Colonic mucosa (tissue), 4 donors: ENCODE data around the gene NUP93. TPM values are rescaled to one million over a fixed set of nuclear protein-coding genes. Genes with fewer than 3 reads are reported as not detected.

ENCODE experiments used
- DNase-seq: peaks from one replicate; pipeline ENCODE4 v3.0.0-alpha.2; 2020
- H3K27ac ChIP-seq: fragments of 200-600 bp; one replicate; pipeline ENCODE4 v1.8.0; 2021
- H3K27me3 ChIP-seq: fragments of 200-600 bp; one replicate; pipeline ENCODE4 v1.8.0; 2021
- H3K36me3 ChIP-seq: fragments of 200-600 bp; one replicate; pipeline ENCODE4 v1.8.0; 2021
- H3K4me1 ChIP-seq: fragments of 200-600 bp; one replicate; pipeline ENCODE4 v1.8.0; 2021; ENCODE audit warnings: mild to moderate bottlenecking
- H3K4me3 ChIP-seq: fragments of 200-600 bp; one replicate; pipeline ENCODE4 v1.8.0; 2021
- H3K9ac ChIP-seq, 2 donors: one replicate each; pipeline ENCODE4 v1.7.0; 2013; ENCODE audit warnings: control low read depth in 2 of 2, low read depth in 2 of 2, low read length in 2 of 2
- H3K9me3 ChIP-seq: fragments of 200-600 bp; one replicate; pipeline ENCODE4 v1.8.0; 2021
- intact Hi-C: fragments of 100-400 bp; cut with DNase I; formaldehyde crosslinking; loops from one replicate; pipeline ENCODE4 v1.14.1; 2022
- total RNA-seq, 2 donors: library from RNA; stranded (reverse); fragmentation: NEBNext Ultra II Directional in 1 of 2; extraction: Animal tissue kit (Norgen Biotek cat#: 25700) in 1 of 2; gene quantifications; one replicate each; pipeline ENCODE4 v1.2.1, GENCODE V29; 2021
- TF ChIP-seq, protein P1 (sequence below): fragments of 200-600 bp; IDR thresholded peaks from one replicate; pipeline ENCODE4 v1.8.0; 2022; ENCODE audit warnings: antibody characterized with exemption, mild to moderate bottlenecking
- donor health status: healthy.
- donor health status: DM: no; HTN: no; CAD: no.
- donor health status: DM: no; HTN: no; CAD: no.

The NUP93 gene
- total RNA-seq, 2 donors from 2014 or later, result 33.0 to 79.2 TPM

DNA sequence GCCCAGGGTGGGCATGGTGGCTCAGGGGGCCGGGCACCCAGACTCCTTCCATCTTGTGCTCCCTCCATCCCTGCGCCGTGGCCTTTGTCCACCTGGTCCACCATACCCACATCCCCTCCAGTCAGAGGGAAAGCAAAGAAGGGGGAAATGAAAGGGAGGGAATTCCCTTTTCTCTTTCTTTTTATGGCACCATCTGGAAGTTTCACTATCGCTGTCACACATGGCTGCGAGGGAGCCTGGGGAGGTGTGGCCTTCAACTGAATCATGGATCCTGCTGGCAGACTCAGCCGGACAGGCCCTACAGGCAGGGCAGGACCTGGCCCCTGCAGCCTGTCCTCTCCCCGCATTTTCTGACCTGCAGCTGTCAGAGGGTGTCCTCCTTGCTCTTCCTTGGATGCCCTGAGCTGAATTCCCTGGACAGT is 141.3 kb downstream of the NUP93 start:
- Histone ChIP-seq H3K27ac (no peak overlapping the region), H3K27me3 (no peaks in the 10 kb centered on the region), H3K36me3 (no peaks in the 10 kb centered on the region), H3K9ac (no peak overlapping the region), H3K4me1 (no peaks in the 10 kb centered on the region), H3K4me3 (no peak overlapping the region), H3K9me3 (no peaks in the 10 kb centered on the region)
- TF ChIP-seq, protein P1, sequence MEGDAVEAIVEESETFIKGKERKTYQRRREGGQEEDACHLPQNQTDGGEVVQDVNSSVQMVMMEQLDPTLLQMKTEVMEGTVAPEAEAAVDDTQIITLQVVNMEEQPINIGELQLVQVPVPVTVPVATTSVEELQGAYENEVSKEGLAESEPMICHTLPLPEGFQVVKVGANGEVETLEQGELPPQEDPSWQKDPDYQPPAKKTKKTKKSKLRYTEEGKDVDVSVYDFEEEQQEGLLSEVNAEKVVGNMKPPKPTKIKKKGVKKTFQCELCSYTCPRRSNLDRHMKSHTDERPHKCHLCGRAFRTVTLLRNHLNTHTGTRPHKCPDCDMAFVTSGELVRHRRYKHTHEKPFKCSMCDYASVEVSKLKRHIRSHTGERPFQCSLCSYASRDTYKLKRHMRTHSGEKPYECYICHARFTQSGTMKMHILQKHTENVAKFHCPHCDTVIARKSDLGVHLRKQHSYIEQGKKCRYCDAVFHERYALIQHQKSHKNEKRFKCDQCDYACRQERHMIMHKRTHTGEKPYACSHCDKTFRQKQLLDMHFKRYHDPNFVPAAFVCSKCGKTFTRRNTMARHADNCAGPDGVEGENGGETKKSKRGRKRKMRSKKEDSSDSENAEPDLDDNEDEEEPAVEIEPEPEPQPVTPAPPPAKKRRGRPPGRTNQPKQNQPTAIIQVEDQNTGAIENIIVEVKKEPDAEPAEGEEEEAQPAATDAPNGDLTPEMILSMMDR, result no peak
- peak; percentile 56 for DNase-seq
- intact Hi-C loops, result no loop called here

DNA sequence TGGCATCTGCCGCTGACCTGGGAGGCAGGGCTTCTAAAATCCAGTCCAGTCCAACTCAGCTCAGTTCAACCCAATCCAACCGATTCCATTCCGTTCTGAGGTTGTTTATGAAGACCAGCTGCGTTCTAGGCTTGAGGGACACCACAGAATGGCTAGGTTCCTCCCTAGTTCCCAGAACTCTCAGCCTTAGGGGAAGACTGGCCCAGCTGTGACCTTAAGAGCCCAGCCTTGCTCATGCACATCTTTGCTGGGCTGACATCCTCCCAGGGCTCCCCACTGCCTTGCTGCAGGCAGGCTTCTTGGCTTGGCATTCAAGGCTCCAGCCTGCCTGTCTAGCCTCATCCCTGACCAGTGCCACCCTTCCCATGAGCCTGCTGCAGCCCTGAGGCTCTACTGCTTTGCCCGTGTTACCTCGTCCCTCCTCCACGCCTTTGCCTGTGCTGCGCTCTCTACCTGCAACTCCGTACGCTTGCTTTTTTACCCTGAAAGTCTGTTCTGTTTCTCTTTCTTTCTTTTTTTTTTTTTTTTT is 143.0 kb downstream of the NUP93 start:
- Histone ChIP-seq H3K27me3 (no peaks in the 10 kb centered on the region), H3K4me1 (no peaks in the 10 kb centered on the region), H3K4me3 (no peak overlapping the region), H3K27ac (no peak overlapping the region), H3K36me3 (no peaks in the 10 kb centered on the region), H3K9ac (no peak overlapping the region), H3K9me3 (no peaks in the 10 kb centered on the region)
- TF ChIP-seq, protein P1, result no peak
- DNase-seq, result no peak
- intact Hi-C loops, result no loop called here

DNA sequence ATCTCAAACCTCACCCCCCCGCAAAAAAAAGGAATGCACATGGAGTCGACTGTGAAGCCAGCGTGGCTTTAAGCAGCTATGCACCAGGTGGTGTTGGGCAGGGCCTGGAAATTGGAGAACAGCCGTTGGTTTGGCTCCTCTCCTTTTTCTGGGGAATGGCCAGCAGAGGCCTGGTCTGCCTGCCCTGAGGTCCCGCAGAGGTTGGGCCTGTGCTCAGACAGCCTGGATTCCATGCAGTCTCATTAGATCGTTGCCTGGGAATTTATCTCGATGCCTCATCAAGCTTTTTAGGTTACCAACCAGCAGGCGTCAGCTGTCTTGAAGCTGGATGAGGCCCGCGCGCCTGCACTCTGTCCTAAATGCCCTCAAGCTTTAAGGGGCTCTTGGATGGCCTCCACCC is 144.9 kb downstream of the NUP93 start:
- H3K4me1 ChIP-seq, result no peaks in the 10 kb centered on the region
- H3K27ac ChIP-seq, result no peak overlapping the region
- no peaks in the 10 kb centered on the region for H3K36me3 ChIP-seq
- intact Hi-C loops, result no loop called here
- no peaks in the 10 kb centered on the region for H3K27me3 ChIP-seq
- no peak for DNase-seq
- no peak overlapping the region for H3K4me3 ChIP-seq
- no peaks in the 10 kb centered on the region for H3K9me3 ChIP-seq
- TF ChIP-seq, protein P1, result no peak
- no peak overlapping the region for H3K9ac ChIP-seq

DNA sequence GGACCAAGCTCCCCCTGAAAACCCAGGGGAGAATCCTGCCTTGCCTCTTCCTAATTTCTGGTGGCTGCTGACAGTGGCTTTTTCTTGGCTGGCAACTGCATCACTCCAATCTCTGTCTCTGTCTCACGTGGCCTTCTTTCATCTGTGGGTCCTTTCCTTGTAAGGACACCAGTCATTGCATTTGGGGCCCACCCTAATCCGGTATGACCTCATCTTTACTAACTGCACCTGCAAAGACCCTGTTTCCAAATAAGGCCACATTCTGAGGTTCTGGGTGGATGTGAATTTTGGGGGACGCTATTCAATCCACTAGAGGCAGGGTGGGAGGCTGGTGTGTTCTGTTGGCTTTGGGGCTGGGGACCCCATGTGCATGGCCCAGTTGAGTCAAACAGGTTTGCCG is 146.1 kb downstream of the NUP93 start:
- Histone ChIP-seq H3K27ac (no peak overlapping the region), H3K4me3 (no peak overlapping the region), H3K9ac (no peak overlapping the region), H3K9me3 (no peaks in the 10 kb centered on the region), H3K4me1 (no peaks in the 10 kb centered on the region), H3K27me3 (no peaks in the 10 kb centered on the region), H3K36me3 (no peaks in the 10 kb centered on the region)
- TF ChIP-seq, protein P1, result no peak
- intact Hi-C loops, result no loop called here
- DNase-seq, result no peak

DNA sequence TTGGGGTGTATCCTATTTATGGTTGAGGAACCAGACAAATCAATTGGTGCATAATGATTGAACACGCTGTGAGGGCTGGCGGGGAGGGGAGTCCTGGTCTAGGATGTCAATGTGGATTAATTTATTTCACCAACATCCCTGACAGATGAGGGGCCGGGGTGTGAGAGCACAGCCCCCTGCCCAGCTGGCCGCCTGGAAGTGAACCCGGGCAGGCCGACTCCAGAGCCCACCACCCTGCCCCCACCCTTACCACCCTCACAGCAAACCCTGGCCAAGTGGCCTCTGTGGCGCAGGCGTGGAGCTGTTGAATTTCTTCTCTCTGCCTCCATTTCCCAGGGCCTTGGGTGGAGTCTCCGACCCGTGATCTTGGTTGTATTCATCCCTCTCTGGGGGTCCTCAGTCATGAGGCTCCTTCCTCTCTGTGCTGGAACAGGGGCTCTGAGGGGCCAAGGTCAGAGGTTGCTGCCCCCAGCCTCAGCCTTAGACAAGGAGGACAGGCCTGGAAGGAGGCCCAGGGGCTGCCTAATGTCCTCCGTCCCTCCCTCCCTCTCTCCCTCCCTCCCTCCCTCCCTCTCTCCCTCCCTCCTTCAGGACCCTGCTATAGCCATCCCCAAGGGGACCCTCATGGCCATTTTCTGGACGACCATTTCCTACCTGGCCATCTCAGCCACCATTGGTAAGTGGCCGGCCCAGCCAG is 147.7 kb downstream of the NUP93 start:
- no peaks in the 10 kb centered on the region for H3K4me1 ChIP-seq
- no peaks in the 10 kb centered on the region for H3K36me3 ChIP-seq
- H3K9me3 ChIP-seq, result no peaks in the 10 kb centered on the region
- intact Hi-C loops, result no loop called here
- TF ChIP-seq, protein P1, result no peak
- no peak overlapping the region for H3K9ac ChIP-seq
- no peak overlapping the region for H3K27ac ChIP-seq
- no peak for DNase-seq
- H3K4me3 ChIP-seq, result no peak overlapping the region
- no peaks in the 10 kb centered on the region for H3K27me3 ChIP-seq
